Activated naive CD4-positive, alpha-beta T cell treated with Interleukin-2 at 50 U/mL for 16 hours (primary cell): Measurements from ENCODE around the gene CD247.

Source experiments
- DNase-seq: peaks from one replicate; pipeline ENCODE4 v3.0.0-alpha.2; 2020

CD247 gene

GRCh38 chr1:167400359-167400953, 117.9 kb downstream of the CD247 start:
- DNase-seq, result no peak

- DNase-seq, result no peak
These were observed 126.1 kb downstream of the CD247 start for GRCh38 chr1:167392200-167392696.

- DNase-seq, result no peak
These were observed 129.4 kb downstream of the CD247 start for GRCh38 chr1:167388976-167389375.

GRCh38 chr1:167387251-167387910, 130.9 kb downstream of the CD247 start:
- DNase-seq, result no peak
